Endodermal cell (in vitro differentiated cells): ENCODE data around the gene ABHD14A. TPM values are rescaled to one million over a fixed set of nuclear protein-coding genes. Genes with fewer than 3 reads are reported as not detected.

Experiments used
- DNase-seq: peaks from one replicate; pipeline ENCODE4 v3.0.0-alpha.2; 2017
- H3K27ac ChIP-seq: 2 replicates; pipeline ENCODE4 v1.5.1; 2013; ENCODE audit warnings: mild to moderate bottlenecking, low read depth, low read length, moderate library complexity
- H3K27me3 ChIP-seq: 2 replicates; pipeline ENCODE4 v1.6.1; 2013; ENCODE audit warnings: mild to moderate bottlenecking, low read length, moderate library complexity; ENCODE audit not compliant: insufficient read depth, control insufficient read depth, poor library complexity, severe bottlenecking
- H3K36me3 ChIP-seq: 2 replicates; pipeline ENCODE4 v1.7.0; 2013; ENCODE audit warnings: mild to moderate bottlenecking, low read length, moderate library complexity; ENCODE audit not compliant: control insufficient read depth, insufficient read depth
- H3K4me1 ChIP-seq: one replicate; pipeline ENCODE4 v1.7.0; 2013; ENCODE audit warnings: low read length; ENCODE audit not compliant: control insufficient read depth, insufficient read depth
- H3K4me3 ChIP-seq: 2 replicates; pipeline ENCODE4 v1.5.1; 2013; ENCODE audit warnings: mild to moderate bottlenecking, low read length, moderate library complexity
- H3K9ac ChIP-seq: 2 replicates; pipeline ENCODE4 v1.6.1; 2013; ENCODE audit warnings: mild to moderate bottlenecking, low read length, moderate library complexity; ENCODE audit not compliant: poor library complexity, severe bottlenecking; ENCODE audit errors: extremely low read depth
- H3K9me3 ChIP-seq: 2 replicates; pipeline ENCODE4 v1.6.1; 2013; ENCODE audit warnings: mild to moderate bottlenecking, low read length, moderate library complexity; ENCODE audit not compliant: control insufficient read depth
- H3K27ac Mint-ChIP-seq: 2 replicates; pipeline ENCODE4 v1.8.0; 2020; ENCODE audit warnings: mixed read lengths
- H3K27me3 Mint-ChIP-seq: 2 replicates; pipeline ENCODE4 v1.8.0; 2021; ENCODE audit warnings: mild to moderate bottlenecking, mixed read lengths; ENCODE audit not compliant: insufficient read depth
- H3K36me3 Mint-ChIP-seq: 2 replicates; pipeline ENCODE4 v1.8.0; 2020; ENCODE audit warnings: low read depth, mixed read lengths
- H3K4me1 Mint-ChIP-seq: 2 replicates; pipeline ENCODE4 v1.8.0; 2020; ENCODE audit warnings: mixed read lengths
- H3K4me3 Mint-ChIP-seq: 2 replicates; pipeline ENCODE4 v1.8.0; 2020; ENCODE audit warnings: mild to moderate bottlenecking, moderate library complexity, mixed read lengths
- H3K9me3 Mint-ChIP-seq: 2 replicates; pipeline ENCODE4 v1.8.0; 2020; ENCODE audit warnings: mild to moderate bottlenecking, mixed read lengths
- CTCF ChIP-seq: fragments of 200-600 bp; sonication (generic); conservative IDR thresholded peaks from 2 replicates; pipeline ENCODE4 v1.5.0; 2021; ENCODE audit warnings: antibody characterized with exemption, mild to moderate bottlenecking
- WGBS, 2 experiments: methylation state at CpG; one replicate each; pipeline versions ENCODE4 v1.1.5 to v1.1.7; 2013; ENCODE audit warnings: missing lambda C conversion rate in 2 of 2, mixed read lengths in 1 of 2; ENCODE audit not compliant: insufficient coverage in 1 of 2, insufficient read length in 1 of 2; 5-methylcytosine and 5-hydroxymethylcytosine counted together
- total RNA-seq, 2 donors: library from RNA; stranded (reverse); fragmentation: NEBNext Ultra II Directional in 1 of 2; extraction: Animal tissue kit (Norgen Biotek cat#: 25700) in 1 of 2; gene quantifications; 2 replicates in 1 of 2; 3 replicates in 1 of 2; pipeline ENCODE4 v1.2.1, GENCODE V29; 2021

ABHD14A gene
- total RNA-seq, 2 donors from 2014 or later = 9.6 to 10.1 TPM

GRCh38 chr3:51943451-51944391, 31.1 kb upstream of the ABHD14A start:
- H3K4me3 ChIP-seq = no peak overlapping the region
- peaks cover 11% of the 10 kb centered on the region for H3K36me3 ChIP-seq
- H3K4me1 ChIP-seq = peaks cover 6% of the 10 kb centered on the region
- no peak overlapping the region for H3K9ac ChIP-seq
- WGBS, 2 experiments = 93 to 97% methylated on average over 10 to 21 of the region's 21 CpGs
- H3K27ac ChIP-seq = no peak overlapping the region
- H3K27me3 ChIP-seq = peaks cover 7% of the 10 kb centered on the region
- H3K27me3 Mint-ChIP-seq = peaks cover 12% of the 10 kb centered on the region
- TF ChIP-seq CTCF = no peak
- no peaks in the 10 kb centered on the region for H3K9me3 Mint-ChIP-seq
- no peak overlapping the region for H3K27ac Mint-ChIP-seq
- no peaks in the 10 kb centered on the region for H3K9me3 ChIP-seq
- peaks cover 16% of the 10 kb centered on the region for H3K36me3 Mint-ChIP-seq
- peaks cover 26% of the 10 kb centered on the region for H3K4me1 Mint-ChIP-seq
- DNase-seq = no peak
- H3K4me3 Mint-ChIP-seq = no peak overlapping the region

- no peak overlapping the region for H3K9ac ChIP-seq
- DNase-seq = no peak
- H3K36me3 ChIP-seq = peaks cover 2% of the 10 kb centered on the region
- peaks cover 14% of the 10 kb centered on the region for H3K27me3 ChIP-seq
- H3K9me3 ChIP-seq = no peaks in the 10 kb centered on the region
- WGBS, 2 experiments = 93% methylated on average over 7 to 11 of the region's 11 CpGs
- Mint-ChIP-seq H3K27ac (no peak overlapping the region), H3K27me3 (peaks cover 15% of the 10 kb centered on the region), H3K4me3 (no peak overlapping the region), H3K4me1 (peaks cover 19% of the 10 kb centered on the region), H3K9me3 (no peaks in the 10 kb centered on the region), H3K36me3 (peaks cover 9% of the 10 kb centered on the region)
- H3K4me1 ChIP-seq = peaks cover 6% of the 10 kb centered on the region
- H3K27ac ChIP-seq = no peak overlapping the region
- H3K4me3 ChIP-seq = no peak overlapping the region
- no peak for TF ChIP-seq CTCF
These were observed 30.3 kb upstream of the ABHD14A start for GRCh38 chr3:51944451-51945021.

GRCh38 chr3:51945031-51945840, 29.6 kb upstream of the ABHD14A start:
- Histone ChIP-seq H3K4me1 (peaks cover 6% of the 10 kb centered on the region), H3K27me3 (peaks cover 14% of the 10 kb centered on the region), H3K36me3 (no peaks in the 10 kb centered on the region), H3K27ac (no peak overlapping the region), H3K9ac (no peak overlapping the region), H3K9me3 (no peaks in the 10 kb centered on the region), H3K4me3 (no peak overlapping the region)
- H3K27ac Mint-ChIP-seq = no peak overlapping the region
- no peak for TF ChIP-seq CTCF
- H3K36me3 Mint-ChIP-seq = peaks cover 6% of the 10 kb centered on the region
- WGBS, 2 experiments = 91% methylated on average over 12 to 18 of the region's 18 CpGs
- H3K9me3 Mint-ChIP-seq = no peaks in the 10 kb centered on the region
- H3K27me3 Mint-ChIP-seq = peaks cover 22% of the 10 kb centered on the region
- DNase-seq = no peak
- H3K4me3 Mint-ChIP-seq = no peak overlapping the region
- H3K4me1 Mint-ChIP-seq = peaks cover 15% of the 10 kb centered on the region
